H1 (cell line): ENCODE results near the gene SENP3. TPM values are rescaled to one million over a fixed set of nuclear protein-coding genes. Genes with fewer than 3 reads are reported as not detected.

Experiments
- CTBP2 ChIP-seq: IDR thresholded peaks from 2 replicates; pipeline ENCODE4 v1.7.0; 2011; ENCODE audit warnings: borderline replicate concordance, mild to moderate bottlenecking, moderate library complexity, mixed read lengths, low read length; ENCODE audit not compliant: insufficient read depth, insufficient read length
- GTF2F1 ChIP-seq: IDR thresholded peaks from 2 replicates; pipeline ENCODE4 v1.6.1; 2012; ENCODE audit warnings: low read depth, low read length, improper control_type of control experiment, borderline replicate concordance
- POLR2A ChIP-seq, 2 experiments: IDR thresholded peaks; 1 replicate in 1 of 2; 2 replicates in 1 of 2; pipeline ENCODE4 v1.6.1; 2011; ENCODE audit warnings: low read depth in 2 of 2, low read length in 2 of 2, mild to moderate bottlenecking in 2 of 2; ENCODE audit errors: control extremely low read depth in 1 of 2
- POLR2AphosphoS5 ChIP-seq: IDR thresholded peaks from 2 replicates; pipeline ENCODE4 v1.6.1; 2011; ENCODE audit warnings: low read depth, low read length
- POU5F1 ChIP-seq: IDR thresholded peaks from 2 replicates; pipeline ENCODE4 v1.6.1; 2011; ENCODE audit warnings: low read depth, mild to moderate bottlenecking, low read length, moderate library complexity
- SIRT6 ChIP-seq: IDR thresholded peaks from one replicate; pipeline ENCODE4 v1.7.1; 2012; ENCODE audit warnings: low read length, inconsistent platforms
- SIX5 ChIP-seq: IDR thresholded peaks from 2 replicates; pipeline ENCODE4 v1.6.1; 2011; ENCODE audit warnings: mild to moderate bottlenecking, low read depth, low read length
- SP2 ChIP-seq: IDR thresholded peaks from 2 replicates; pipeline ENCODE4 v1.6.1; 2012; ENCODE audit warnings: mild to moderate bottlenecking, low read length, inconsistent platforms
- SP4 ChIP-seq: IDR thresholded peaks from 2 replicates; pipeline ENCODE4 v1.6.1; 2012; ENCODE audit warnings: low read length, inconsistent platforms
- SUZ12 ChIP-seq: fragments of 200-600 bp; sonication (generic); IDR thresholded peaks from 2 replicates; pipeline ENCODE4 v1.6.1; 2012; ENCODE audit warnings: mild to moderate bottlenecking, inconsistent platforms, low read length, moderate library complexity, mixed read lengths
- YY1 ChIP-seq: IDR thresholded peaks from 2 replicates; pipeline ENCODE4 v1.6.1; 2011; ENCODE audit warnings: low read depth, mild to moderate bottlenecking, low read length
- polyA plus RNA-seq, 7 experiments: library from polyadenylated mRNA; depleted of rRNA in 3 of 7; stranded (reverse) in 5 of 7; unstranded in 2 of 7; fragments of >200 nt in 5 of 7; fragments of 200-250 nt in 2 of 7; gene quantifications; 1 replicate in 5 of 7; 2 replicates in 1 of 7; 4 replicates in 1 of 7; pipeline versions ENCODE4 v1.2.1 to v1.2.3, GENCODE V29; 2011 to 2013; ENCODE audit warnings: missing spikeins in 2 of 7, mixed read lengths in 2 of 7
- total RNA-seq: library from RNA; stranded (reverse); fragmentation: NEBNext Ultra II Directional; extraction: Animal tissue kit (Norgen Biotek cat#: 25700); gene quantifications from 2 replicates; pipeline ENCODE4 v1.2.1, GENCODE V29; 2021
- TF ChIP-seq, protein P1 (sequence below): fragments of 300-600 bp; sonication (generic); IDR thresholded peaks from 2 replicates; pipeline ENCODE4 v1.7.1; 2012; ENCODE audit warnings: low read length, moderate library complexity, mild to moderate bottlenecking, inconsistent platforms; ENCODE audit not compliant: insufficient replicate concordance

Gene SENP3
- total and polyA plus RNA-seq, 2 of the 8 experiments (the other 6 are each of a cell fraction or from before 2014, with no cell fraction given), result 86.2 to 129 TPM

DNA sequence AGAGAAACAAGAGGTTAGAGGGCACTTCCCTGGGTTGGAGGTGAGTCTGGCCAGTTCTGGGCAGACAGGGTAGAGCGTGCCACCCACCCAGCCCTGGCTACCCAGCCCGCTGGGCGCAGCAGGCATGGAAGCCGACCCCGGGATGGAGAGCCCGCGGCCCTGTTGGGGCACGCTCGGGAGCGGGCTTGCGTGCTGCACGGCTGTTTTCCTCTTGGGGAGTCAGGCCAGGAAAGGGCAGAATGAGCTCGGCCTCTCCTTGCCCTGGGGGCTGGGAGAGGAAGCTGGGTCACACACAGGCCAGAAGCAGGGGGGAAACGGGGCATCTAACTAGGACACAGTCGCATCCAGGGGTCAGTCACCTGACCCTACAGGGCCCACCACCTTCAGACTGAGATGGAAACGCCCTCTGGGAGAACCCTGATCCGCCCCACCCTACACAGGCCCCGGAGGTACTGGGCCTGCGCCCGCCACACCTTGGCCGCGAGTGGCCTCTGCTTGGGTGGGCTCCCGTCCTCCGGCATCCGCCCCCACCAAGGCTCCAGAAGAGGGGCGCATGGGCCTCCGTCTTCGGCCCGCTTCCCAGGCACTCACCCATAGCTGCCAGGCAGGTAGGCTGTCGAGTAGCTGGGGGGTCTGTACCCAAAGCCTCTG lies 27.0 kb downstream of the SENP3 start (continued):
- TF ChIP-seq, protein P1, sequence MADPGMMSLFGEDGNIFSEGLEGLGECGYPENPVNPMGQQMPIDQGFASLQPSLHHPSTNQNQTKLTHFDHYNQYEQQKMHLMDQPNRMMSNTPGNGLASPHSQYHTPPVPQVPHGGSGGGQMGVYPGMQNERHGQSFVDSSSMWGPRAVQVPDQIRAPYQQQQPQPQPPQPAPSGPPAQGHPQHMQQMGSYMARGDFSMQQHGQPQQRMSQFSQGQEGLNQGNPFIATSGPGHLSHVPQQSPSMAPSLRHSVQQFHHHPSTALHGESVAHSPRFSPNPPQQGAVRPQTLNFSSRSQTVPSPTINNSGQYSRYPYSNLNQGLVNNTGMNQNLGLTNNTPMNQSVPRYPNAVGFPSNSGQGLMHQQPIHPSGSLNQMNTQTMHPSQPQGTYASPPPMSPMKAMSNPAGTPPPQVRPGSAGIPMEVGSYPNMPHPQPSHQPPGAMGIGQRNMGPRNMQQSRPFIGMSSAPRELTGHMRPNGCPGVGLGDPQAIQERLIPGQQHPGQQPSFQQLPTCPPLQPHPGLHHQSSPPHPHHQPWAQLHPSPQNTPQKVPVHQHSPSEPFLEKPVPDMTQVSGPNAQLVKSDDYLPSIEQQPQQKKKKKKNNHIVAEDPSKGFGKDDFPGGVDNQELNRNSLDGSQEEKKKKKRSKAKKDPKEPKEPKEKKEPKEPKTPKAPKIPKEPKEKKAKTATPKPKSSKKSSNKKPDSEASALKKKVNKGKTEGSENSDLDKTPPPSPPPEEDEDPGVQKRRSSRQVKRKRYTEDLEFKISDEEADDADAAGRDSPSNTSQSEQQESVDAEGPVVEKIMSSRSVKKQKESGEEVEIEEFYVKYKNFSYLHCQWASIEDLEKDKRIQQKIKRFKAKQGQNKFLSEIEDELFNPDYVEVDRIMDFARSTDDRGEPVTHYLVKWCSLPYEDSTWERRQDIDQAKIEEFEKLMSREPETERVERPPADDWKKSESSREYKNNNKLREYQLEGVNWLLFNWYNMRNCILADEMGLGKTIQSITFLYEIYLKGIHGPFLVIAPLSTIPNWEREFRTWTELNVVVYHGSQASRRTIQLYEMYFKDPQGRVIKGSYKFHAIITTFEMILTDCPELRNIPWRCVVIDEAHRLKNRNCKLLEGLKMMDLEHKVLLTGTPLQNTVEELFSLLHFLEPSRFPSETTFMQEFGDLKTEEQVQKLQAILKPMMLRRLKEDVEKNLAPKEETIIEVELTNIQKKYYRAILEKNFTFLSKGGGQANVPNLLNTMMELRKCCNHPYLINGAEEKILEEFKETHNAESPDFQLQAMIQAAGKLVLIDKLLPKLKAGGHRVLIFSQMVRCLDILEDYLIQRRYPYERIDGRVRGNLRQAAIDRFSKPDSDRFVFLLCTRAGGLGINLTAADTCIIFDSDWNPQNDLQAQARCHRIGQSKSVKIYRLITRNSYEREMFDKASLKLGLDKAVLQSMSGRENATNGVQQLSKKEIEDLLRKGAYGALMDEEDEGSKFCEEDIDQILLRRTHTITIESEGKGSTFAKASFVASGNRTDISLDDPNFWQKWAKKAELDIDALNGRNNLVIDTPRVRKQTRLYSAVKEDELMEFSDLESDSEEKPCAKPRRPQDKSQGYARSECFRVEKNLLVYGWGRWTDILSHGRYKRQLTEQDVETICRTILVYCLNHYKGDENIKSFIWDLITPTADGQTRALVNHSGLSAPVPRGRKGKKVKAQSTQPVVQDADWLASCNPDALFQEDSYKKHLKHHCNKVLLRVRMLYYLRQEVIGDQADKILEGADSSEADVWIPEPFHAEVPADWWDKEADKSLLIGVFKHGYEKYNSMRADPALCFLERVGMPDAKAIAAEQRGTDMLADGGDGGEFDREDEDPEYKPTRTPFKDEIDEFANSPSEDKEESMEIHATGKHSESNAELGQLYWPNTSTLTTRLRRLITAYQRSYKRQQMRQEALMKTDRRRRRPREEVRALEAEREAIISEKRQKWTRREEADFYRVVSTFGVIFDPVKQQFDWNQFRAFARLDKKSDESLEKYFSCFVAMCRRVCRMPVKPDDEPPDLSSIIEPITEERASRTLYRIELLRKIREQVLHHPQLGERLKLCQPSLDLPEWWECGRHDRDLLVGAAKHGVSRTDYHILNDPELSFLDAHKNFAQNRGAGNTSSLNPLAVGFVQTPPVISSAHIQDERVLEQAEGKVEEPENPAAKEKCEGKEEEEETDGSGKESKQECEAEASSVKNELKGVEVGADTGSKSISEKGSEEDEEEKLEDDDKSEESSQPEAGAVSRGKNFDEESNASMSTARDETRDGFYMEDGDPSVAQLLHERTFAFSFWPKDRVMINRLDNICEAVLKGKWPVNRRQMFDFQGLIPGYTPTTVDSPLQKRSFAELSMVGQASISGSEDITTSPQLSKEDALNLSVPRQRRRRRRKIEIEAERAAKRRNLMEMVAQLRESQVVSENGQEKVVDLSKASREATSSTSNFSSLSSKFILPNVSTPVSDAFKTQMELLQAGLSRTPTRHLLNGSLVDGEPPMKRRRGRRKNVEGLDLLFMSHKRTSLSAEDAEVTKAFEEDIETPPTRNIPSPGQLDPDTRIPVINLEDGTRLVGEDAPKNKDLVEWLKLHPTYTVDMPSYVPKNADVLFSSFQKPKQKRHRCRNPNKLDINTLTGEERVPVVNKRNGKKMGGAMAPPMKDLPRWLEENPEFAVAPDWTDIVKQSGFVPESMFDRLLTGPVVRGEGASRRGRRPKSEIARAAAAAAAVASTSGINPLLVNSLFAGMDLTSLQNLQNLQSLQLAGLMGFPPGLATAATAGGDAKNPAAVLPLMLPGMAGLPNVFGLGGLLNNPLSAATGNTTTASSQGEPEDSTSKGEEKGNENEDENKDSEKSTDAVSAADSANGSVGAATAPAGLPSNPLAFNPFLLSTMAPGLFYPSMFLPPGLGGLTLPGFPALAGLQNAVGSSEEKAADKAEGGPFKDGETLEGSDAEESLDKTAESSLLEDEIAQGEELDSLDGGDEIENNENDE, result no peak
- TF ChIP-seq SP2, result no peak
- no peak for TF ChIP-seq SIRT6
- TF ChIP-seq SIX5, result no peak
- TF ChIP-seq YY1, result no peak
- no peak for TF ChIP-seq SP4
- TF ChIP-seq GTF2F1, result no peak
- TF ChIP-seq SUZ12, result 0 out of 2 replicates have a peak, but pooled peaks have one; percentile 27
- TF ChIP-seq POLR2A (IDR thresholded peaks at IDR 0.05; ENCODE audit: control extremely low read depth in 1 of 2, low read depth in 2 of 2, low read length in 2 of 2), result peak in 1 of 2 experiments; percentile 8; a peak in 1 of 3 replicates
- no peak for TF ChIP-seq CTBP2
- 0 out of 2 replicates have a peak, but pooled peaks have one; percentile 8 for TF ChIP-seq POLR2AphosphoS5
- no peak for TF ChIP-seq POU5F1
